ENCODE measurements around the gene PCDHGA2. TPM values are rescaled to one million over a fixed set of nuclear protein-coding genes. Genes with fewer than 3 reads are reported as not detected.
"Not testable (repeated sequence)": the region's sequence is repeated elsewhere in the genome, so short reads cannot be mapped to it uniquely, and the experiment has no call there.

The PCDHGA2 gene
- total RNA-seq, 1 donor from 2014 or later, result 1.1 TPM

DNA sequence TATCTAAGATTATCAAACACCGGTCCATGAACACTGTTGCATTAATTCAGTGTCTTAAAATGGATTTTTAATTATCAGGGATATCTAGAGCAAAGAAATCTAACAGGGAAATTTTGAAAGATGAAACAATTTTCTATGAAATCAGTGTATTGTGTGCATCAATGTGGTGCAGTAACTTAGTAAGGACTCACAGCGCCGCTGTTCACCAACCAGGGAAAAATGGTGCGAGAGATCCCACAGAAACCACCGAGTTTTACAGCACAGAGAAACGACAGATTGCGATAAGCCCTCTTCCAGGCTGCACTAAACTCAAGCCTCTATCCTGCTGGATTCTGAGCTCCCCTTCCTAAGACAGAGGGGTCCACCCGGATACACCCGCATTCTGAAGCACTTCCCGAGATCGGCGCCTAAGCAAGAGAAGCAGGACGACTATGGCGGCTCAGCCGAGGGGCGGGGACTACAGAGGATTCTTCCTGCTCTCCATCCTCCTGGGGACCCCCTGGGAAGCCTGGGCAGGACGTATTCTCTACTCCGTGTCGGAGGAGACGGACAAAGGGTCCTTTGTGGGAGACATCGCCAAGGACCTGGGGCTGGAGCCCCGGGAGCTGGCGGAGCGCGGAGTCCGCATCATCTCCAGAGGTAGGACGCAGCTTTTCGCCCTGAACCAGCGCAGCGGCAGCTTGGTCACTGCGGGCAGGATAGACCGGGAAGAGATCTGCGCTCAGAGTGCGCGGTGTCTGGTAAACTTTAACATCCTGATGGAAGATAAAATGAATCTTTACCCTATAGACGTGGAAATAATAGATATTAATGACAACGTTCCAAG lies 44.1 kb downstream of the PCDHGA2 start, which contains the start of gene PCDHGA7:
TSS of gene PCDHGA7 (plus strand) at position 274 of the 826 bp plus-strand sequence. CDS start at position 432, 158 bp downstream.
- no peak for DNase-seq (ENCODE audit: low read depth)

DNA sequence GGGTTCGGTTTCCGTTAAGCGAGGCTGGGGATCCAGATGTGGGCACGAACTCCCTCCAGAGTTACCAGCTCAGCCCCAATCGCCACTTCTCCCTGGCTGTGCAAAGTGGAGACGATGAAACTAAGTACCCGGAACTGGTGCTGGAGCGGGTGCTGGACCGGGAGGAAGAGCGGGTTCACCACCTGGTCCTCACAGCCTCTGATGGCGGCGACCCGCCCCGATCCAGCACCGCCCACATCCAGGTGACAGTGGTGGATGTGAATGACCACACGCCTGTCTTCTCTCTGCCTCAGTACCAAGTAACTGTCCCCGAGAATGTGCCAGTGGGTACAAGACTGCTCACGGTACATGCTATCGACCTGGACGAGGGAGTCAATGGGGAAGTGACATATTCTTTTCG lies 44.8 kb downstream of the PCDHGA2 start:
- no peak for DNase-seq (ENCODE audit: low read depth)

DNA sequence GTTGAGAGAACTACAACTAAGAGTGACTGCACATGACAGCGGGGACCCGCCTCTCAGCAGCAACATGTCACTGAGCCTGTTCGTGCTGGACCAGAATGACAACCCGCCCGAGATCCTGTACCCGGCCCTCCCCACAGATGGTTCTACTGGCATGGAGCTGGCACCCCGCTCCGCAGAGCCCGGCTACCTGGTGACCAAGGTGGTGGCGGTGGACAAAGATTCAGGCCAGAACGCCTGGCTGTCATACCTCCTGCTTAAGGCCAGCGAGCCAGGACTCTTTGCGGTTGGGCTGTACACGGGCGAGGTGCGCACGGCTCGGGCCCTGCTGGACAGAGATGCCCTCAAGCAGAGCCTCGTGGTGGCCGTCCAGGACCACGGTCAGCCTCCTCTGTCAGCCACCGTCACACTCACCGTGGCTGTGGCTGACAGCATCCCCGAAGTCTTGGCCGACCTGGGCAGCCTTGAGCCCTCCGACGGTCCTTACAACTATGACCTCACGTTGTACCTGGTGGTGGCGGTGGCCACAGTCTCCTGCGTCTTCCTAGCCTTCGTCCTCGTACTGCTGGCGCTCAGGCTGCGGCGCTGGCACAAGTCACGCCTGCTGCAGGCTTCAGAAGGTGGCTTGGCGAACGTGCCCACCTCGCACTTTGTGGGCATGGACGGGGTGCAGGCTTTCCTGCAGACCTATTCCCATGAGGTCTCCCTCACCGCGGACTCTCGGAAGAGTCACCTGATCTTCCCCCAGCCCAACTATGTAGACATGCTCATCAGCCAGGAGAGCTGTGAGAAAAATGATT lies 46.1 kb downstream of the PCDHGA2 start:
- DNase-seq (ENCODE audit: low read depth), result no peak

DNA sequence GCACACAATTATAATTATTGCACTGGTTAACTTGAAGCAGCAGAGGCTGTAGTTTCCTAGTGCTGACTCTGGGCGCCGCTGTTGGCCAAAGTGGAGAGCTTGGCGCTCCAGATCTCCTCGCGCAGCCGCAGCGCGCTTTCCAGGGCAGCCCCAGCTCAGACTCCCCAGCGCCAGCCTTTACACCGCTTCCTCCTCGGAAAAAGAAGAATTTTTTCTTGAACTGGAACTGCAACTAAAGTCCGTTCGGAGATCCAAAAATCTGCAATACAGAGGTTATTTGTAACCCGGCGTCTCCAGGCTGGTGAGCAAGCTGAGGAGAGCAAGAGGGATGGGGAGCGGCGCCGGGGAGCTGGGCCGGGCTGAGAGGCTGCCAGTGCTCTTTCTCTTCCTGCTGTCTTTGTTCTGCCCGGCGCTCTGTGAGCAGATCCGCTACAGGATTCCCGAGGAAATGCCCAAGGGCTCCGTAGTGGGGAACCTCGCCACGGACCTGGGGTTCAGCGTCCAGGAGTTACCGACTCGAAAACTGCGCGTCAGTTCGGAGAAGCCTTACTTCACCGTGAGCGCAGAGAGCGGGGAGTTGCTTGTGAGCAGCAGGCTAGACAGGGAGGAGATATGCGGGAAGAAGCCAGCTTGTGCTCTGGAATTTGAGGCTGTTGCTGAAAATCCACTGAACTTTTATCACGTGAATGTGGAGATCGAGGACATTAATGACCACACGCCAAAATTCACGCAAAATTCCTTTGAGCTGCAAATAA lies 49.2 kb downstream of the PCDHGA2 start, which contains the start of gene PCDHGB4:
TSS of gene PCDHGB4 (plus strand) at position 142 of the 755 bp plus-strand sequence. CDS start at position 329, 187 bp downstream.
- DNase-seq (ENCODE audit: low read depth), result not testable (repeated sequence)

DNA sequence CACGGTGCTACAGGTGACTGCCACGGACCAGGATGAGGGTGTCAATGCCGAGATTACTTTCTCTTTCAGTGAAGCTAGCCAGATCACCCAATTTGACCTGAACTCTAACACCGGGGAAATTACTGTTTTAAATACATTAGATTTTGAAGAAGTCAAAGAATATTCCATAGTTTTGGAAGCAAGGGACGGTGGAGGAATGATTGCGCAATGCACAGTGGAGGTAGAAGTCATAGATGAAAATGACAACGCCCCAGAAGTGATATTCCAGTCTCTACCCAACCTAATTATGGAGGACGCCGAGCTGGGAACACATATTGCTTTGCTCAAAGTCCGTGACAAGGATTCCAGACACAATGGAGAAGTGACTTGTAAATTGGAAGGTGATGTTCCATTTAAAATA lies 50.1 kb downstream of the PCDHGA2 start:
- DNase-seq (ENCODE audit: low read depth), result no peak

DNA sequence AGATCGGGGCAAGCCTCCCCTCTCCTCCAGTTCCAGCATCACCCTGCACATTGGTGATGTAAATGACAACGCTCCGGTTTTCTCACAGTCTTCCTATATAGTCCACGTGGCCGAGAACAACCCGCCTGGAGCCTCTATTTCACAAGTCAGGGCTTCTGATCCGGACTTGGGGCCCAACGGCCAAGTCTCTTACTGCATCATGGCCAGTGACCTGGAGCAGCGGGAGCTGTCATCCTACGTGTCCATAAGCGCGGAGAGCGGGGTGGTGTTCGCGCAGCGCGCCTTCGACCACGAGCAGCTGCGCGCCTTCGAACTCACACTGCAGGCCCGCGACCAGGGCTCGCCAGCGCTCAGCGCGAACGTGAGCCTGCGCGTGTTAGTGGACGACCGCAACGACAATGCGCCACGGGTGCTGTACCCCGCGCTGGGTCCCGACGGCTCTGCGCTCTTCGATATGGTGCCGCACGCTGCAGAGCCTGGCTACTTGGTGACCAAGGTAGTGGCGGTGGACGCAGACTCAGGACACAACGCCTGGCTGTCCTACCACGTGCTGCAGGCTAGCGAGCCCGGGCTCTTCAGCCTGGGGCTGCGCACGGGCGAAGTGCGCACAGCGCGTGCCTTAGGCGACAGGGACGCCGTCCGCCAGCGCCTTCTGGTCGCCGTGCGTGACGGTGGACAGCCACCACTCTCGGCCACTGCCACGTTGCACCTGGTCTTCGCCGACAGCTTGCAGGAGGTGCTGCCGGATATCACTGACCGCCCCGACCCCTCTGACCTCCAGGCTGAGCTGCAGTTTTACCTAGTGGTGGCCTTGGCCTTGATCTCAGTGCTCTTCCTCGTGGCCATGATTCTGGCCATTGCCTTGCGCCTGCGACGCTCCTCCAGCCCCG lies 50.8 kb downstream of the PCDHGA2 start:
- DNase-seq (ENCODE audit: low read depth), result no peak

DNA sequence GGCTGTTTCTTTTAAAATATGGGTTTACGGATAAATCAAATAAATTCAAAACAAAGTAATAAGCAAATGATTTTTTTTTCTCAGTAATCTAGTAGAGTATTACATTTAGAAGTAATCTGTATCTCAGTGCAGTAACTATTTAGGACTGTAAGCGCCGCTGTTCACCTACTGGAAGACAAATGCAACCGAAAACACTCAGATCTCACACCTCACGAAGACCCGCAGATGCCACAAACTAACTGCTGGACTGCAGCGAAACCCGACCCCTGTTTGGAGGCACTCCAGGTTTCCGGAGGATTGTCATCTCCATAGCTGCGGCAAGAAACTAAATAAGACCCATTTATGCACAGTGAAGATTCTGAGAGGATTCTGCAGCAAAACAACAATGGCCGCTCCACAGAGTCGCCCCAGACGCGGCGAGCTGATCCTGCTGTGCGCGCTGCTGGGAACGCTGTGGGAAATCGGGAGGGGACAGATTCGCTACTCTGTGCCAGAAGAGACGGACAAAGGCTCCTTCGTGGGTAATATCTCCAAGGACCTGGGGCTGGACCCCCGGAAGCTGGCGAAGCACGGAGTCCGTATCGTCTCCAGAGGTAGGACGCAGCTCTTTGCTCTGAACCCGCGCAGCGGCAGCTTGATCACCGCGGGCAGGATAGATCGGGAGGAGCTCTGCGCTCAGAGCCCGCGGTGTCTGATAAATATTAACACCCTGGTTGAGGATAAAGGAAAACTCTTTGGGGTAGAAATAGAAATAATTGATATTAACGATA lies 54.1 kb downstream of the PCDHGA2 start, which contains the start of gene PCDHGA8:
TSS of gene PCDHGA8 (plus strand) at position 205 of the 770 bp plus-strand sequence. CDS start at position 386, 181 bp downstream.
- peak; percentile 14 for DNase-seq (ENCODE audit: low read depth)

Other genes starting within 250 kb of the PCDHGA2 start
- gene PCDHB2, start 244.1 kb upstream of the PCDHGA2 start, total RNA-seq, result 20.3 and 21.5 TPM in 2 replicates
- 4.2 and 4.7 TPM in 2 replicates for gene PCDHB3, start 238.3 kb upstream of the PCDHGA2 start, total RNA-seq
- 6.6 and 7.1 TPM in 2 replicates for gene PCDHB4, start 216.9 kb upstream of the PCDHGA2 start, total RNA-seq
- gene PCDHB5, start 203.6 kb upstream of the PCDHGA2 start, total RNA-seq, result 0.36 and 1.0 TPM in 2 replicates
- gene PCDHB6, start 188.7 kb upstream of the PCDHGA2 start, total RNA-seq, result 1.5 and 2.3 TPM in 2 replicates
- gene PCDHB7, start 166.1 kb upstream of the PCDHGA2 start, total RNA-seq, result 5.1 and 6.6 TPM in 2 replicates
- 9.5 and 10.4 TPM in 2 replicates for gene PCDHB8, start 161.0 kb upstream of the PCDHGA2 start, total RNA-seq
- gene PCDHB16, start 156.4 kb upstream of the PCDHGA2 start, total RNA-seq, result 13.5 and 14.7 TPM in 2 replicates
- gene PCDHB9, start 151.6 kb upstream of the PCDHGA2 start, total RNA-seq, result 6.8 TPM in 2 replicates
- 6.7 and 7.4 TPM in 2 replicates for gene PCDHB10, start 146.4 kb upstream of the PCDHGA2 start, total RNA-seq
- 3.9 and 5.3 TPM in 2 replicates for gene PCDHB11, start 139.1 kb upstream of the PCDHGA2 start, total RNA-seq
- gene PCDHB12, start 130.0 kb upstream of the PCDHGA2 start, total RNA-seq, result 5.4 and 7.2 TPM in 2 replicates
- gene PCDHB13, start 124.8 kb upstream of the PCDHGA2 start, total RNA-seq, result 5.3 and 6.4 TPM in 2 replicates
- gene PCDHB14, start 115.4 kb upstream of the PCDHGA2 start, total RNA-seq, result 6.2 and 6.9 TPM in 2 replicates
- gene PCDHB15, start 93.4 kb upstream of the PCDHGA2 start, total RNA-seq, result 3.1 and 4.6 TPM in 2 replicates
- 0.43 and 0.62 TPM in 2 replicates for gene SLC25A2, start 34.7 kb upstream of the PCDHGA2 start, total RNA-seq
- 97.0 and 116 TPM in 2 replicates for gene TAF7, start 18.0 kb upstream of the PCDHGA2 start, total RNA-seq
- 5.2 and 5.9 TPM in 2 replicates for gene PCDHGA1, start 8.2 kb upstream of the PCDHGA2 start, total RNA-seq
- 0.48 and 0.57 TPM in 2 replicates for gene PCDHGA3, start 5.1 kb downstream of the PCDHGA2 start, total RNA-seq
- gene PCDHGB1, start 11.3 kb downstream of the PCDHGA2 start, total RNA-seq, result 8.7 and 9.8 TPM in 2 replicates
- gene PCDHGA4, start 16.3 kb downstream of the PCDHGA2 start, total RNA-seq, result 2.9 and 3.3 TPM in 2 replicates
- gene PCDHGB2, start 21.2 kb downstream of the PCDHGA2 start, total RNA-seq, result 14.0 and 14.5 TPM in 2 replicates
- 1.7 and 2.2 TPM in 2 replicates for gene PCDHGA5, start 25.4 kb downstream of the PCDHGA2 start, total RNA-seq
- gene PCDHGB3, start 31.5 kb downstream of the PCDHGA2 start, total RNA-seq, result 1.8 TPM in 2 replicates
- 0.88 and 1.8 TPM in 2 replicates for gene PCDHGA6, start 35.1 kb downstream of the PCDHGA2 start, total RNA-seq
- 1.1 and 2.3 TPM in 2 replicates for gene PCDHGA7, start 44.0 kb downstream of the PCDHGA2 start, total RNA-seq
- gene PCDHGB4, start 48.9 kb downstream of the PCDHGA2 start, total RNA-seq, result 1.1 and 2.2 TPM in 2 replicates
- 1.6 and 2.2 TPM in 2 replicates for gene PCDHGA8, start 53.9 kb downstream of the PCDHGA2 start, total RNA-seq
- 0.47 and 1.4 TPM in 2 replicates for gene PCDHGB5, start 59.2 kb downstream of the PCDHGA2 start, total RNA-seq
- gene PCDHGA9, start 64.0 kb downstream of the PCDHGA2 start, total RNA-seq, result 0.88 and 1.7 TPM in 2 replicates
- gene PCDHGB6, start 69.3 kb downstream of the PCDHGA2 start, total RNA-seq, result 0.78 and 0.96 TPM in 2 replicates
- gene PCDHGA10, start 74.2 kb downstream of the PCDHGA2 start, total RNA-seq, result 32.1 and 35.7 TPM in 2 replicates
- gene PCDHGB7, start 78.9 kb downstream of the PCDHGA2 start, total RNA-seq, result 1.4 and 3.4 TPM in 2 replicates
- gene PCDHGA11, start 82.3 kb downstream of the PCDHGA2 start, total RNA-seq, result 2.0 and 2.1 TPM in 2 replicates
- 4.3 and 4.6 TPM in 2 replicates for gene PCDHGA12, start 91.7 kb downstream of the PCDHGA2 start, total RNA-seq
- 137 and 170 TPM in 2 replicates for gene PCDHGC3, start 137.2 kb downstream of the PCDHGA2 start, total RNA-seq
- 2.0 and 3.6 TPM in 2 replicates for gene PCDHGC4, start 146.3 kb downstream of the PCDHGA2 start, total RNA-seq
- gene PCDHGC5, start 150.3 kb downstream of the PCDHGA2 start, total RNA-seq, result 2.0 and 2.6 TPM in 2 replicates

All from myocyte (in vitro differentiated cells).